GM12878 (cell line): ENCODE measurements around the gene WNT5A. TPM values are rescaled to one million over a fixed set of nuclear protein-coding genes. Genes with fewer than 3 reads are reported as not detected.

Experiments
- ATAC-seq: fragments of 200-7000 bp; cut with Tn5 transposase; 3 replicates; pipeline ENCODE4 v1.9.1; 2020; ENCODE audit warnings: mild to moderate bottlenecking, moderate library complexity
- BruUV-seq: library from RNA; stranded (reverse); fragments of 400-500 nt; replicated peaks from 2 replicates; lab custom pipeline; 2021; lab: Mats Ljungman, UMichigan
- CTCF ChIA-PET: fragments of 300-600 bp; sonication (Branson Sonifier 250); formaldehyde crosslinking; extraction: SDS; loops from one replicate; lab custom pipeline; 2021; ENCODE audit warnings: inconsistent platforms; lab: Yijun Ruan, JAX
- POLR2A ChIA-PET: fragments of 350-600 bp; formaldehyde crosslinking; extraction: SDS; loops from one replicate; lab custom pipeline; 2021; ENCODE audit warnings: inconsistent platforms; lab: Charles Lee
- RAD21 ChIA-PET: fragments of 300-600 bp; sonication (Branson Sonifier 250); formaldehyde crosslinking; loops from one replicate; lab custom pipeline; 2023; ENCODE audit warnings: antibody characterized with exemption; ENCODE audit not compliant: unreplicated experiment; lab: Charles Lee
- SMC1A ChIA-PET: fragments of 300-600 bp; sonication (Branson Sonifier 250); formaldehyde crosslinking; loops from one replicate; lab custom pipeline; 2023; ENCODE audit not compliant: unreplicated experiment, uncharacterized antibody; lab: Charles Lee
- DNase-seq: peaks from one replicate; pipeline ENCODE4 v3.0.0-alpha.2; 2011; ENCODE audit warnings: low read depth, low spot score
- FAIRE-seq: peaks from 3 replicates; lab custom pipeline; 2011; peaks lifted over from hg19 to GRCh38; lab: Jason Lieb, UNC
- H2AFZ ChIP-seq: 2 replicates; pipeline ENCODE4 v1.6.0; 2011; ENCODE audit warnings: low read depth, low read length, control low read depth; ENCODE audit not compliant: control insufficient read depth
- H3K27ac ChIP-seq: 2 replicates; pipeline ENCODE4 v1.5.1; 2011; ENCODE audit warnings: control low read depth; ENCODE audit not compliant: control insufficient read depth, insufficient read depth
- H3K27me3 ChIP-seq, 2 experiments: replicated peaks in 1 of 2; 2 replicates each; pipeline versions ENCODE4 v1.6.0 to v1.6.1; 2011; ENCODE audit warnings: low read length in 1 of 2; ENCODE audit not compliant: control insufficient read depth in 2 of 2, insufficient read depth in 2 of 2
- H3K36me3 ChIP-seq, 2 experiments: 2 replicates each; pipeline ENCODE4 v1.5.1; 2011; ENCODE audit warnings: low read length in 1 of 2; ENCODE audit not compliant: control insufficient read depth in 2 of 2, insufficient read depth in 2 of 2
- H3K4me1 ChIP-seq: 2 replicates; pipeline ENCODE4 v1.6.1; 2011; ENCODE audit warnings: mild to moderate bottlenecking, low read length, moderate library complexity, mixed read lengths; ENCODE audit not compliant: control insufficient read depth, insufficient read depth
- H3K4me2 ChIP-seq: 2 replicates; pipeline ENCODE4 v1.6.0; 2011; ENCODE audit warnings: control low read depth; ENCODE audit not compliant: control insufficient read depth, insufficient read depth
- H3K4me3 ChIP-seq: fragments of 200-600 bp; sonication (generic); 2 replicates; pipeline ENCODE4 v1.5.1; 2016
- H3K79me2 ChIP-seq: 2 replicates; pipeline ENCODE4 v1.6.0; 2011; ENCODE audit warnings: low read length; ENCODE audit not compliant: control insufficient read depth, insufficient read depth
- H3K9ac ChIP-seq: 2 replicates; pipeline ENCODE4 v1.8.0; 2011; ENCODE audit warnings: low read length, control low read depth, mixed read lengths; ENCODE audit not compliant: control insufficient read depth, insufficient read depth
- H3K9me3 ChIP-seq: replicated peaks from 3 replicates; pipeline ENCODE4 v1.5.1; 2011; ENCODE audit warnings: mild to moderate bottlenecking, low read length; ENCODE audit not compliant: control insufficient read depth, insufficient read depth
- H4K20me1 ChIP-seq: 2 replicates; pipeline ENCODE4 v1.6.0; 2011; ENCODE audit not compliant: control insufficient read depth, insufficient read depth
- ATF7 ChIP-seq: fragments of 450-650 bp; IDR thresholded peaks from 2 replicates; pipeline ENCODE4 v1.6.1; 2016; ENCODE audit warnings: low read depth, mild to moderate bottlenecking
- HDAC6 ChIP-seq: fragments of 200-600 bp; sonication (generic); IDR thresholded peaks from one replicate; pipeline ENCODE4 v1.8.0; 2017; ENCODE audit warnings: antibody characterized with exemption; ENCODE audit not compliant: unreplicated experiment
- JUNB ChIP-seq: IDR thresholded peaks from 2 replicates; pipeline ENCODE4 v1.6.1; 2016; ENCODE audit warnings: antibody characterized with exemption, mild to moderate bottlenecking
- MTA2 ChIP-seq: fragments of 450-650 bp; IDR thresholded peaks from 2 replicates; pipeline ENCODE4 v1.6.1; 2016; ENCODE audit warnings: low read depth, mild to moderate bottlenecking, moderate library complexity
- WGBS: methylation state at CpG from one replicate; pipeline ENCODE4 v1.1.6; 2016; ENCODE audit warnings: low lambda C conversion rate; ENCODE audit not compliant: insufficient replicate concordance, insufficient coverage; ENCODE audit errors: missing lambda C conversion rate; 5-methylcytosine and 5-hydroxymethylcytosine counted together
- in situ Hi-C: fragments of 300-500 bp; cut with MboI; formaldehyde crosslinking; loops from 9 replicates; pipeline ENCODE4 v1.14.3; 2018; ENCODE audit warnings: mixed read lengths
- intact Hi-C: fragments of 100-400 bp; cut with micrococcal nuclease; formaldehyde crosslinking; loops from one replicate; pipeline ENCODE4 v1.14.2; 2022; ENCODE audit not compliant: unreplicated experiment
- polyA plus RNA-seq, 11 experiments: library from polyadenylated mRNA; depleted of rRNA in 4 of 11; unstranded in 6 of 11; stranded (reverse) in 5 of 11; fragments of >200 nt; fragmentation: Nextera tagmentation in 4 of 11; fragmentation: Illumina TruSeq in 1 of 11; extraction: Ambion mirVana in 4 of 11; extraction: Trizol in 1 of 11; gene quantifications; 1 replicate in 1 of 11; 2 replicates in 10 of 11; pipeline versions ENCODE4 v1.2.1 to v1.2.3, GENCODE V29; 2011 to 2016; ENCODE audit warnings: inconsistent platforms in 2 of 11, missing spikeins in 2 of 11, low read depth in 1 of 11
- total RNA-seq, 4 experiments: library from RNA; depleted of rRNA in 3 of 4; stranded (reverse); fragments of >200 nt in 3 of 4; fragmentation: Illumina TruSeq in 1 of 4; extraction: Trizol in 1 of 4; gene quantifications; 2 replicates each; pipeline versions ENCODE4 v1.2.1 to v1.2.3, GENCODE V29; 2013 to 2021

WNT5A gene
- total and polyA plus RNA-seq, 10 of the 15 experiments (the other 5 are each of a cell fraction or from before 2014, with no cell fraction given) = 0.06 to 2.8 (median 0.39) TPM

GRCh38 chr3:55525436-55525835 is 38.3 kb upstream of the WNT5A start:
- 27% methylated on average over 3 of the region's 3 CpGs for WGBS
- ATAC-seq = no peak
- POLR2A ChIA-PET = no interaction called here
- intact Hi-C loops = no loop called here
- Histone ChIP-seq H3K4me1 (no peaks in the 10 kb centered on the region), H3K9ac (no peak overlapping the region)
- DNase-seq = no peak
- no peak for TF ChIP-seq JUNB
- TF ChIP-seq, all 136 proteins: peak for 0
- RAD21 ChIA-PET = no interaction called here
- in situ Hi-C loops = no loop called here
- Histone ChIP-seq H3K4me3 (no peak overlapping the region), H2AFZ (no peak overlapping the region), H3K27ac (no peak overlapping the region), H3K9me3 (no peaks in the 10 kb centered on the region), H3K79me2 (no peaks in the 10 kb centered on the region), H3K4me2 (no peak overlapping the region), H3K27me3 (no peaks in the 10 kb centered on the region), H4K20me1 (no peaks in the 10 kb centered on the region), H3K36me3 (no peaks in the 10 kb centered on the region)
- FAIRE-seq = no peak
- BruUV-seq = no TSS peak
- SMC1A ChIA-PET = no interaction called here
- CTCF ChIA-PET = no interaction called here

GRCh38 chr3:55524565-55525244 is 37.6 kb upstream of the WNT5A start:
- POLR2A ChIA-PET = no interaction called here
- H3K4me2 ChIP-seq = no peak overlapping the region
- 58% methylated on average over 4 of the region's 4 CpGs for WGBS

More at GRCh38 chr3:55524565-55525244, 37.6 kb upstream of the WNT5A start:
- RAD21 ChIA-PET = interaction anchor here (0.9 to 1.5 kb wide), 2 partner anchors 197 to 223 kb away, joined by 3 to 4 read pairs; no protein-coding TSS in a partner anchor
- no peaks in the 10 kb centered on the region for H3K9me3 ChIP-seq
- H3K4me3 ChIP-seq = no peak overlapping the region
- in situ Hi-C loops = no loop called here
- H4K20me1 ChIP-seq = no peaks in the 10 kb centered on the region
- no peak for TF ChIP-seq ATF7
- no peak for TF ChIP-seq MTA2
- no peak for TF ChIP-seq HDAC6
- TF ChIP-seq, all 136 proteins: peak for 0
- H3K9ac ChIP-seq = no peak overlapping the region
- ChIA-PET SMC1A (interaction anchor here (0.7 kb wide), 1 partner anchor 1999 kb away, joined by 3 read pairs; no protein-coding TSS in a partner anchor), CTCF (interaction anchor here (0.7 to 0.8 kb wide), 2 partner anchors 13 to 79 kb away, joined by 3 read pairs; no protein-coding TSS in a partner anchor)
- BruUV-seq = no TSS peak
- no peak overlapping the region for H3K27ac ChIP-seq
- H3K4me1 ChIP-seq = no peaks in the 10 kb centered on the region
- no peaks in the 10 kb centered on the region for H3K36me3 ChIP-seq
- intact Hi-C loops = no loop called here
- FAIRE-seq = no peak
- no peaks in the 10 kb centered on the region for H3K79me2 ChIP-seq
- no peak for DNase-seq
- H2AFZ ChIP-seq = no peak overlapping the region
- no peak for ATAC-seq
- H3K27me3 ChIP-seq = no peaks in the 10 kb centered on the region
